Tibial artery (tissue), 4 donors: ENCODE data around the gene WASF3.

Experiments
- DNase-seq, 2 donors: peaks; one replicate each; pipeline ENCODE4 v3.0.0-alpha.2; 2019
- H3K27ac ChIP-seq, 2 donors: fragments of 200-600 bp; sonication (generic) in 1 of 2; 1 replicate in 1 of 2; 2 replicates in 1 of 2; pipeline ENCODE4 v1.5.1; 2018 to 2019; ENCODE audit warnings: mild to moderate bottlenecking in 1 of 2
- H3K27me3 ChIP-seq, 2 donors: fragments of 200-600 bp; sonication (generic) in 1 of 2; one replicate each; pipeline versions ENCODE4 v1.5.1 to v1.6.0; 2016 to 2019
- H3K36me3 ChIP-seq, 3 donors: fragments of 200-600 bp; sonication (generic) in 2 of 3; one replicate each; pipeline ENCODE4 v1.5.1; 2016 to 2019; ENCODE audit warnings: mild to moderate bottlenecking in 2 of 3
- H3K4me1 ChIP-seq, 4 donors: fragments of 200-600 bp; sonication (generic) in 2 of 4; 1 replicate in 3 of 4; 2 replicates in 1 of 4; pipeline ENCODE4 v1.5.1; 2016 to 2019
- H3K4me3 ChIP-seq, 2 donors: fragments of 200-600 bp; sonication (generic) in 1 of 2; 1 replicate in 1 of 2; 2 replicates in 1 of 2; pipeline ENCODE4 v1.5.1; 2018 to 2019; ENCODE audit warnings: mild to moderate bottlenecking in 2 of 2
- H3K9me3 ChIP-seq, 3 donors: fragments of 200-600 bp; sonication (generic) in 1 of 3; one replicate each; pipeline ENCODE4 v1.5.1; 2016 to 2019
- CTCF ChIP-seq, 2 experiments: fragments of 200-600 bp in 1 of 2; fragments of 450-650 bp in 1 of 2; IDR thresholded peaks; one replicate each; pipeline ENCODE4 v1.5.1; 2017 to 2019; ENCODE audit warnings: antibody characterized with exemption in 2 of 2, mild to moderate bottlenecking in 1 of 2, moderate library complexity in 1 of 2
- intact Hi-C: fragments of 100-400 bp; cut with DNase I; formaldehyde crosslinking; loops from one replicate; pipeline ENCODE4 v1.15.0; 2023; ENCODE audit warnings: low total_unique reads

Gene WASF3

GRCh38 chr13:26709461-26709860 lies 152.0 kb downstream of the WASF3 start:
- Histone ChIP-seq H3K4me1 (no peaks in the 10 kb centered on the region), H3K36me3 (no peaks in the 10 kb centered on the region), H3K4me3 (no peak overlapping the region), H3K27me3 (peaks cover 0 to 8% of the 10 kb centered on the region in 2 donors), H3K27ac (no peak overlapping the region), H3K9me3 (no peaks in the 10 kb centered on the region)
- no peak for TF ChIP-seq CTCF (IDR thresholded peaks at IDR 0.05)
- intact Hi-C loops, result loop anchor here (5.0 kb wide), 1 partner anchor 223 kb away; no protein-coding TSS in a partner anchor
- DNase-seq, result no peak

- Histone ChIP-seq H3K36me3 (no peaks in the 10 kb centered on the region), H3K27me3 (peaks cover 0 to 8% of the 10 kb centered on the region in 2 donors), H3K9me3 (no peaks in the 10 kb centered on the region), H3K4me1 (no peaks in the 10 kb centered on the region), H3K27ac (no peak overlapping the region), H3K4me3 (no peak overlapping the region)
- DNase-seq, result no peak
- intact Hi-C loops, result no loop called here
- no peak for TF ChIP-seq CTCF (IDR thresholded peaks at IDR 0.05)
Observed at GRCh38 chr13:26710166-26710565, 152.7 kb downstream of the WASF3 start.

- no peaks in the 10 kb centered on the region for H3K9me3 ChIP-seq
- no peak for DNase-seq
- peaks cover 0 to 8% of the 10 kb centered on the region in 2 donors for H3K27me3 ChIP-seq
- H3K4me1 ChIP-seq, result no peaks in the 10 kb centered on the region
- no peak overlapping the region for H3K4me3 ChIP-seq
- intact Hi-C loops, result no loop called here
- no peak overlapping the region for H3K27ac ChIP-seq
- no peaks in the 10 kb centered on the region for H3K36me3 ChIP-seq
- no peak for TF ChIP-seq CTCF (IDR thresholded peaks at IDR 0.05)
Observed at GRCh38 chr13:26711211-26711610, 153.7 kb downstream of the WASF3 start.

GRCh38 chr13:26713341-26713740 lies 155.9 kb downstream of the WASF3 start:
- Histone ChIP-seq H3K9me3 (no peaks in the 10 kb centered on the region), H3K4me1 (no peaks in the 10 kb centered on the region), H3K4me3 (no peak overlapping the region), H3K27ac (no peak overlapping the region), H3K27me3 (peaks cover 0 to 2% of the 10 kb centered on the region in 2 donors), H3K36me3 (no peaks in the 10 kb centered on the region)
- no peak for DNase-seq
- TF ChIP-seq CTCF (IDR thresholded peaks at IDR 0.05), result no peak
- intact Hi-C loops, result no loop called here

GRCh38 chr13:26716984-26717383 lies 159.5 kb downstream of the WASF3 start:
- intact Hi-C loops, result no loop called here
- Histone ChIP-seq H3K4me1 (no peaks in the 10 kb centered on the region), H3K27me3 (peaks cover 0 to 2% of the 10 kb centered on the region in 2 donors), H3K4me3 (no peak overlapping the region), H3K27ac (no peak overlapping the region), H3K9me3 (no peaks in the 10 kb centered on the region), H3K36me3 (no peaks in the 10 kb centered on the region)
- TF ChIP-seq CTCF (IDR thresholded peaks at IDR 0.05), result no peak
- no peak for DNase-seq

GRCh38 chr13:26718146-26718545 lies 160.7 kb downstream of the WASF3 start:
- Histone ChIP-seq H3K9me3 (no peaks in the 10 kb centered on the region), H3K27me3 (peaks cover 0 to 2% of the 10 kb centered on the region in 2 donors), H3K4me1 (no peaks in the 10 kb centered on the region), H3K27ac (no peak overlapping the region), H3K4me3 (no peak overlapping the region), H3K36me3 (no peaks in the 10 kb centered on the region)
- no peak for TF ChIP-seq CTCF (IDR thresholded peaks at IDR 0.05)
- intact Hi-C loops, result no loop called here
- no peak for DNase-seq
